LNCaP clone FGC (cell line): ENCODE data around the gene UBR2.

Source experiments
- DNase-seq: peaks from one replicate; pipeline ENCODE4 v3.0.0-alpha.2; 2011; ENCODE audit warnings: low read depth
- H3K4me3 ChIP-seq: 2 replicates; pipeline ENCODE4 v1.5.1; 2011; ENCODE audit warnings: mild to moderate bottlenecking, low read depth, low read length, control low read depth
- CTCF ChIP-seq: IDR thresholded peaks from 2 replicates; pipeline ENCODE4 v1.5.1; 2012; ENCODE audit warnings: mild to moderate bottlenecking; ENCODE audit not compliant: control insufficient read depth, insufficient read depth; ENCODE audit errors: extremely low read depth

Gene UBR2

GRCh38 chr6:42563697-42564505 is at the start of gene UBR2:
TSS of gene UBR2 (plus strand) at chr6:42564029. CDS start at chr6:42564320, 291 bp downstream.
- peak within 1 kb of the TSS; percentile 96 for H3K4me3 ChIP-seq
- TF ChIP-seq CTCF = peak; percentile 30; the same call in 1 of the 2 replicates

GRCh38 chr6:42514745-42515144 is 49.1 kb upstream of the UBR2 start:
- H3K4me3 ChIP-seq = no peak overlapping the region
- no peak for DNase-seq
- no peak for TF ChIP-seq CTCF

More at GRCh38 chr6:42563697-42564505, at the start of gene UBR2:
- peak; percentile 96 for DNase-seq

- TF ChIP-seq CTCF = no peak
- H3K4me3 ChIP-seq = no peak overlapping the region
- DNase-seq = no peak
Observed at GRCh38 chr6:42519779-42520178, 44.0 kb upstream of the UBR2 start.

- H3K4me3 ChIP-seq = no peak overlapping the region
- no peak for DNase-seq
Observed at GRCh38 chr6:42520786-42521607, 42.8 kb upstream of the UBR2 start.

GRCh38 chr6:42522036-42522435 is 41.8 kb upstream of the UBR2 start:
- no peak for TF ChIP-seq CTCF

More at GRCh38 chr6:42520786-42521607, 42.8 kb upstream of the UBR2 start:
- TF ChIP-seq CTCF = no peak

GRCh38 chr6:42522942-42523814 is 40.7 kb upstream of the UBR2 start:
- TF ChIP-seq CTCF = no peak
- H3K4me3 ChIP-seq = no peak overlapping the region
- no peak for DNase-seq

More at GRCh38 chr6:42522036-42522435, 41.8 kb upstream of the UBR2 start:
- no peak for DNase-seq
- H3K4me3 ChIP-seq = no peak overlapping the region
